GM12878 (cell line): Measurements from ENCODE around the gene AMBRA1. TPM values are rescaled to one million over a fixed set of nuclear protein-coding genes. Genes with fewer than 3 reads are reported as not detected.

Source experiments
- ATAC-seq: fragments of 200-7000 bp; cut with Tn5 transposase; 3 replicates; pipeline ENCODE4 v1.9.1; 2020; ENCODE audit warnings: mild to moderate bottlenecking, moderate library complexity
- BruUV-seq: library from RNA; stranded (reverse); fragments of 400-500 nt; replicated peaks from 2 replicates; lab custom pipeline; 2021; lab: Mats Ljungman, UMichigan
- CTCF ChIA-PET: fragments of 300-600 bp; sonication (Branson Sonifier 250); formaldehyde crosslinking; extraction: SDS; loops from one replicate; lab custom pipeline; 2021; ENCODE audit warnings: inconsistent platforms; lab: Yijun Ruan, JAX
- POLR2A ChIA-PET: fragments of 350-600 bp; formaldehyde crosslinking; extraction: SDS; loops from one replicate; lab custom pipeline; 2021; ENCODE audit warnings: inconsistent platforms; lab: Charles Lee
- RAD21 ChIA-PET: fragments of 300-600 bp; sonication (Branson Sonifier 250); formaldehyde crosslinking; loops from one replicate; lab custom pipeline; 2023; ENCODE audit warnings: antibody characterized with exemption; ENCODE audit not compliant: unreplicated experiment; lab: Charles Lee
- SMC1A ChIA-PET: fragments of 300-600 bp; sonication (Branson Sonifier 250); formaldehyde crosslinking; loops from one replicate; lab custom pipeline; 2023; ENCODE audit not compliant: unreplicated experiment, uncharacterized antibody; lab: Charles Lee
- DNase-seq: peaks from one replicate; pipeline ENCODE4 v3.0.0-alpha.2; 2011; ENCODE audit warnings: low read depth, low spot score
- FAIRE-seq: peaks from 3 replicates; lab custom pipeline; 2011; peaks lifted over from hg19 to GRCh38; lab: Jason Lieb, UNC
- H2AFZ ChIP-seq: 2 replicates; pipeline ENCODE4 v1.6.0; 2011; ENCODE audit warnings: low read depth, low read length, control low read depth; ENCODE audit not compliant: control insufficient read depth
- H3K27ac ChIP-seq: 2 replicates; pipeline ENCODE4 v1.5.1; 2011; ENCODE audit warnings: control low read depth; ENCODE audit not compliant: control insufficient read depth, insufficient read depth
- H3K27me3 ChIP-seq, 2 experiments: replicated peaks in 1 of 2; 2 replicates each; pipeline versions ENCODE4 v1.6.0 to v1.6.1; 2011; ENCODE audit warnings: low read length in 1 of 2; ENCODE audit not compliant: control insufficient read depth in 2 of 2, insufficient read depth in 2 of 2
- H3K36me3 ChIP-seq, 2 experiments: 2 replicates each; pipeline ENCODE4 v1.5.1; 2011; ENCODE audit warnings: low read length in 1 of 2; ENCODE audit not compliant: control insufficient read depth in 2 of 2, insufficient read depth in 2 of 2
- H3K4me1 ChIP-seq: 2 replicates; pipeline ENCODE4 v1.6.1; 2011; ENCODE audit warnings: mild to moderate bottlenecking, low read length, moderate library complexity, mixed read lengths; ENCODE audit not compliant: control insufficient read depth, insufficient read depth
- H3K4me2 ChIP-seq: 2 replicates; pipeline ENCODE4 v1.6.0; 2011; ENCODE audit warnings: control low read depth; ENCODE audit not compliant: control insufficient read depth, insufficient read depth
- H3K4me3 ChIP-seq: fragments of 200-600 bp; sonication (generic); 2 replicates; pipeline ENCODE4 v1.5.1; 2016
- H3K79me2 ChIP-seq: 2 replicates; pipeline ENCODE4 v1.6.0; 2011; ENCODE audit warnings: low read length; ENCODE audit not compliant: control insufficient read depth, insufficient read depth
- H3K9ac ChIP-seq: 2 replicates; pipeline ENCODE4 v1.8.0; 2011; ENCODE audit warnings: low read length, control low read depth, mixed read lengths; ENCODE audit not compliant: control insufficient read depth, insufficient read depth
- H3K9me3 ChIP-seq: replicated peaks from 3 replicates; pipeline ENCODE4 v1.5.1; 2011; ENCODE audit warnings: mild to moderate bottlenecking, low read length; ENCODE audit not compliant: control insufficient read depth, insufficient read depth
- H4K20me1 ChIP-seq: 2 replicates; pipeline ENCODE4 v1.6.0; 2011; ENCODE audit not compliant: control insufficient read depth, insufficient read depth
- CREM ChIP-seq: IDR thresholded peaks from 2 replicates; pipeline ENCODE4 v1.6.1; 2014; ENCODE audit warnings: antibody characterized with exemption, low read depth
- NFXL1 ChIP-seq: fragments of 450-650 bp; IDR thresholded peaks from 2 replicates; pipeline ENCODE4 v1.6.1; 2017; ENCODE audit warnings: antibody characterized with exemption, mild to moderate bottlenecking, borderline replicate concordance
- NR2F1 ChIP-seq: fragments of 450-650 bp; conservative IDR thresholded peaks from 2 replicates; pipeline ENCODE4 v1.6.1; 2017; ENCODE audit warnings: mild to moderate bottlenecking
- SRF ChIP-seq, 2 experiments: IDR thresholded peaks; 2 replicates each; pipeline ENCODE4 v1.6.1; 2011; ENCODE audit warnings: low read depth in 2 of 2, low read length in 2 of 2, mild to moderate bottlenecking in 1 of 2, moderate library complexity in 1 of 2
- YBX1 ChIP-seq: fragments of 450-650 bp; IDR thresholded peaks from 2 replicates; pipeline ENCODE4 v1.6.1; 2016; ENCODE audit warnings: antibody characterized with exemption
- ZNF622 ChIP-seq: fragments of 450-650 bp; IDR thresholded peaks from 2 replicates; pipeline ENCODE4 v1.6.1; 2017; ENCODE audit warnings: mild to moderate bottlenecking, inconsistent platforms
- WGBS: methylation state at CpG from one replicate; pipeline ENCODE4 v1.1.6; 2016; ENCODE audit warnings: low lambda C conversion rate; ENCODE audit not compliant: insufficient replicate concordance, insufficient coverage; ENCODE audit errors: missing lambda C conversion rate; 5-methylcytosine and 5-hydroxymethylcytosine counted together
- in situ Hi-C: fragments of 300-500 bp; cut with MboI; formaldehyde crosslinking; loops from 9 replicates; pipeline ENCODE4 v1.14.3; 2018; ENCODE audit warnings: mixed read lengths
- intact Hi-C: fragments of 100-400 bp; cut with micrococcal nuclease; formaldehyde crosslinking; loops from one replicate; pipeline ENCODE4 v1.14.2; 2022; ENCODE audit not compliant: unreplicated experiment
- polyA plus RNA-seq, 11 experiments: library from polyadenylated mRNA; depleted of rRNA in 4 of 11; unstranded in 6 of 11; stranded (reverse) in 5 of 11; fragments of >200 nt; fragmentation: Nextera tagmentation in 4 of 11; fragmentation: Illumina TruSeq in 1 of 11; extraction: Ambion mirVana in 4 of 11; extraction: Trizol in 1 of 11; gene quantifications; 1 replicate in 1 of 11; 2 replicates in 10 of 11; pipeline versions ENCODE4 v1.2.1 to v1.2.3, GENCODE V29; 2011 to 2016; ENCODE audit warnings: inconsistent platforms in 2 of 11, missing spikeins in 2 of 11, low read depth in 1 of 11
- total RNA-seq, 4 experiments: library from RNA; depleted of rRNA in 3 of 4; stranded (reverse); fragments of >200 nt in 3 of 4; fragmentation: Illumina TruSeq in 1 of 4; extraction: Trizol in 1 of 4; gene quantifications; 2 replicates each; pipeline versions ENCODE4 v1.2.1 to v1.2.3, GENCODE V29; 2013 to 2021
- TF ChIP-seq, protein P1 (sequence below): fragments of 450-650 bp; IDR thresholded peaks from 2 replicates; pipeline ENCODE4 v1.6.1; 2017; ENCODE audit warnings: mild to moderate bottlenecking, moderate library complexity

AMBRA1 gene
- total and polyA plus RNA-seq, 10 of the 15 experiments (the other 5 are each of a cell fraction or from before 2014, with no cell fraction given), result 0.57 to 34.3 (median 13.7) TPM

DNA sequence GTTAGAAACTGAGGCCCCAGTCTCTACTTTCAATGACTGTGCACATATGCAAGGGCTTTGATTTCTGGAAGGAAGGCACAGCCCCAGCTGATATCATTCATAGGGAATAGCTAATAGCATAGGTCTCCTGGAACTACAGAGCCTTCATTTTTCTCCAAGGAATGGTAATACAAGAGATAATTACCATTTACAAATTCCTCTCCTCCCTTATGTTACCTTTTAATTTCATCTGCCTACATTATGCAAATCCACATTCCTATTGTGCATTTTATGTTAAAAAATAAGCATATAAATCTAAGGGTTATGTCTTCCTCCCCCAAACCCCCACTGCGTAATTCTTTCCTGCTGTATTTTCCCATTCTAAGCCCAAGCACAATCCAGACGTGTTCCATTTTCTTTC is 94.9 kb downstream of the AMBRA1 start (continued):
- TF ChIP-seq, protein P1, sequence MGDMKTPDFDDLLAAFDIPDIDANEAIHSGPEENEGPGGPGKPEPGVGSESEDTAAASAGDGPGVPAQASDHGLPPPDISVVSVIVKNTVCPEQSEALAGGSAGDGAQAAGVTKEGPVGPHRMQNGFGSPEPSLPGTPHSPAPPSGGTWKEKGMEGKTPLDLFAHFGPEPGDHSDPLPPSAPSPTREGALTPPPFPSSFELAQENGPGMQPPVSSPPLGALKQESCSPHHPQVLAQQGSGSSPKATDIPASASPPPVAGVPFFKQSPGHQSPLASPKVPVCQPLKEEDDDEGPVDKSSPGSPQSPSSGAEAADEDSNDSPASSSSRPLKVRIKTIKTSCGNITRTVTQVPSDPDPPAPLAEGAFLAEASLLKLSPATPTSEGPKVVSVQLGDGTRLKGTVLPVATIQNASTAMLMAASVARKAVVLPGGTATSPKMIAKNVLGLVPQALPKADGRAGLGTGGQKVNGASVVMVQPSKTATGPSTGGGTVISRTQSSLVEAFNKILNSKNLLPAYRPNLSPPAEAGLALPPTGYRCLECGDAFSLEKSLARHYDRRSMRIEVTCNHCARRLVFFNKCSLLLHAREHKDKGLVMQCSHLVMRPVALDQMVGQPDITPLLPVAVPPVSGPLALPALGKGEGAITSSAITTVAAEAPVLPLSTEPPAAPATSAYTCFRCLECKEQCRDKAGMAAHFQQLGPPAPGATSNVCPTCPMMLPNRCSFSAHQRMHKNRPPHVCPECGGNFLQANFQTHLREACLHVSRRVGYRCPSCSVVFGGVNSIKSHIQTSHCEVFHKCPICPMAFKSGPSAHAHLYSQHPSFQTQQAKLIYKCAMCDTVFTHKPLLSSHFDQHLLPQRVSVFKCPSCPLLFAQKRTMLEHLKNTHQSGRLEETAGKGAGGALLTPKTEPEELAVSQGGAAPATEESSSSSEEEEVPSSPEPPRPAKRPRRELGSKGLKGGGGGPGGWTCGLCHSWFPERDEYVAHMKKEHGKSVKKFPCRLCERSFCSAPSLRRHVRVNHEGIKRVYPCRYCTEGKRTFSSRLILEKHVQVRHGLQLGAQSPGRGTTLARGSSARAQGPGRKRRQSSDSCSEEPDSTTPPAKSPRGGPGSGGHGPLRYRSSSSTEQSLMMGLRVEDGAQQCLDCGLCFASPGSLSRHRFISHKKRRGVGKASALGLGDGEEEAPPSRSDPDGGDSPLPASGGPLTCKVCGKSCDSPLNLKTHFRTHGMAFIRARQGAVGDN, result no peak
- no peak for TF ChIP-seq CREM
- TF ChIP-seq YBX1, result no peak
- TF ChIP-seq SRF (IDR thresholded peaks at IDR 0.05; ENCODE audit: low read depth in 2 of 2, low read length in 2 of 2), result no peak
- TF ChIP-seq NR2F1, result no peak
- TF ChIP-seq ZNF622, result no peak

DNA sequence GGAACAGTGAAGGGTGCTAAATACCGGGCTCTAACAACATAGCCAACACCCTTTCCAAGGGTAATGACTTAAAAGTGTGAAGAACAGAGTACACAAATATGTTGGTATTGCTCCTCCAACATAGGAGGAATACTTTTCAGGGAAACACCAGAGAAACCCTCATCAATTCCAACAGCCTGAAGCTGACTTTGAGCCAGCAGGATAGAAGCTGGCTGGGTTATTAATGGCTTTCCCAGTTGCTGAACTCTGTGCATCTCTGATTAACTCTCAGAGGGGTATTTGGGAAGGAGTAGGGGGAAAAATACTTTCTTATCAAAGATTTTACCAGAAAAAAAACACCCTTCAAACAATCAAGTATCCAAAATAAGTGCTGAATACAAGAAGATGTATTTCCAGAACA is 95.6 kb downstream of the AMBRA1 start:
- FAIRE-seq (no peak), DNase-seq (no peak), ATAC-seq (no peak)
- SMC1A ChIA-PET, result interaction anchor here (0.7 to 4.6 kb wide), 6 partner anchors 7 to 40 kb away, joined by 3 to 36 read pairs (median 4); no protein-coding TSS in a partner anchor
- Histone ChIP-seq H3K9ac (no peak overlapping the region), H3K79me2 (no peaks in the 10 kb centered on the region), H3K27me3 (no peaks in the 10 kb centered on the region), H3K9me3 (no peaks in the 10 kb centered on the region), H3K4me2 (no peak overlapping the region), H3K4me1 (no peaks in the 10 kb centered on the region), H3K4me3 (no peak overlapping the region), H3K27ac (no peak overlapping the region), H3K36me3 (peaks cover 2 to 7% of the 10 kb centered on the region in 2 experiments), H2AFZ (no peak overlapping the region), H4K20me1 (no peaks in the 10 kb centered on the region)
- intact Hi-C loops, result no loop called here
- CTCF ChIA-PET, result interaction anchor here (9.6 kb wide), 1 partner anchor 8 kb away, joined by 136 read pairs; no protein-coding TSS in a partner anchor
- TF ChIP-seq NFXL1, result no peak
- POLR2A ChIA-PET, result interaction anchor here (0.6 kb wide), 2 partner anchors 9 to 20 kb away, joined by 3 to 4 read pairs; no protein-coding TSS in a partner anchor
- in situ Hi-C loops, result no loop called here
- BruUV-seq, result no TSS peak
- RAD21 ChIA-PET, result interaction anchor here (0.6 to 2.6 kb wide), 3 partner anchors 8 to 970 kb away, joined by 3 to 9 read pairs (median 3); no protein-coding TSS in a partner anchor
- 86% methylated on average over 1 of the region's 1 CpG for WGBS
